Brain microvascular endothelial cell (primary cell): ENCODE data around the gene ABCC1.
A peak's percentile ranks its signal among the peaks of the same experiment; 100 is the strongest.

ENCODE experiments used
- DNase-seq: peaks from one replicate; pipeline ENCODE4 v3.0.0-alpha.2; 2020
- H3K27ac ChIP-seq: fragments of 250-450 bp; sonication (Bioruptor Pico); 2 replicates; pipeline ENCODE4 v1.5.1; 2020; ENCODE audit warnings: mild to moderate bottlenecking, moderate library complexity
- H3K27me3 ChIP-seq: fragments of 250-450 bp; sonication (Bioruptor Pico); replicated peaks from 2 replicates; pipeline ENCODE4 v1.5.1; 2020; ENCODE audit warnings: mild to moderate bottlenecking
- H3K36me3 ChIP-seq: fragments of 250-450 bp; sonication (Bioruptor Pico); replicated peaks from 2 replicates; pipeline ENCODE4 v1.5.1; 2020; ENCODE audit warnings: mild to moderate bottlenecking
- H3K4me3 ChIP-seq: 2 replicates; pipeline ENCODE4 v1.5.1; 2011; ENCODE audit warnings: low read depth, mild to moderate bottlenecking, control low read depth, low read length, moderate library complexity
- in situ Hi-C: cut with HindIII; loops from 2 replicates; pipeline ENCODE4 v1.10.0; 2017; ENCODE audit warnings: low sequenced_read_pairs, low pct_ligation_motif_present
- TF ChIP-seq, protein P1 (sequence below): IDR thresholded peaks from 2 replicates; pipeline ENCODE4 v1.5.1; 2011; ENCODE audit warnings: low read depth, mild to moderate bottlenecking, moderate library complexity, low read length, control low read depth, inconsistent platforms; ENCODE audit errors: missing control alignments

The ABCC1 gene

GRCh38 chr16:16017812-16018211 lies 68.4 kb downstream of the ABCC1 start:
- Histone ChIP-seq H3K4me3 (no peak overlapping the region), H3K36me3 (peaks cover 30% of the 10 kb centered on the region), H3K27me3 (no peaks in the 10 kb centered on the region), H3K27ac (no peak overlapping the region)
- no peak for DNase-seq
- TF ChIP-seq, protein P1, sequence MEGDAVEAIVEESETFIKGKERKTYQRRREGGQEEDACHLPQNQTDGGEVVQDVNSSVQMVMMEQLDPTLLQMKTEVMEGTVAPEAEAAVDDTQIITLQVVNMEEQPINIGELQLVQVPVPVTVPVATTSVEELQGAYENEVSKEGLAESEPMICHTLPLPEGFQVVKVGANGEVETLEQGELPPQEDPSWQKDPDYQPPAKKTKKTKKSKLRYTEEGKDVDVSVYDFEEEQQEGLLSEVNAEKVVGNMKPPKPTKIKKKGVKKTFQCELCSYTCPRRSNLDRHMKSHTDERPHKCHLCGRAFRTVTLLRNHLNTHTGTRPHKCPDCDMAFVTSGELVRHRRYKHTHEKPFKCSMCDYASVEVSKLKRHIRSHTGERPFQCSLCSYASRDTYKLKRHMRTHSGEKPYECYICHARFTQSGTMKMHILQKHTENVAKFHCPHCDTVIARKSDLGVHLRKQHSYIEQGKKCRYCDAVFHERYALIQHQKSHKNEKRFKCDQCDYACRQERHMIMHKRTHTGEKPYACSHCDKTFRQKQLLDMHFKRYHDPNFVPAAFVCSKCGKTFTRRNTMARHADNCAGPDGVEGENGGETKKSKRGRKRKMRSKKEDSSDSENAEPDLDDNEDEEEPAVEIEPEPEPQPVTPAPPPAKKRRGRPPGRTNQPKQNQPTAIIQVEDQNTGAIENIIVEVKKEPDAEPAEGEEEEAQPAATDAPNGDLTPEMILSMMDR, result no peak
- in situ Hi-C loops, result no loop called here

DNA sequence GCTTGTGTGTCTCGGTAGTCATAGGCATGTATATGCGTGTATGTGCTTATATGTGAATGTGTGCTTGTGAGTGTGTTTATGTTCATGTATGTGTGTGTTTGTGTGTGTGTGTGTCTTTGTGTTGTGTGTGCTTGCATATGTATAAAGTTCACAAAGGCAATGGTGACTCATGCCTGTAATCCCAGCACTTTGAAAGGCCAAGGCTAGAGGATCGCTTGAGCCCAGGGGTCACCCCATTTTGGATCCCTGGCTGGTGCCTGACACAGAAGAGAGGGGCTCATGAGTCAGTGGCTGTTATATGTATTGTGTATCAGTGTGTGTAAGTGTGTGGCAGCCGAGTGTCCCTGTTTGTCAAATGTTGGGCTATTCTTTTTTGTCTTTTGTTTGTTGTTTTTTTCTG lies 69.3 kb downstream of the ABCC1 start:
- DNase-seq, result no peak
- H3K27ac ChIP-seq, result no peak overlapping the region
- H3K27me3 ChIP-seq, result no peaks in the 10 kb centered on the region
- H3K36me3 ChIP-seq, result peaks cover 30% of the 10 kb centered on the region
- TF ChIP-seq, protein P1, result no peak
- no peak overlapping the region for H3K4me3 ChIP-seq
- in situ Hi-C loops, result no loop called here

DNA sequence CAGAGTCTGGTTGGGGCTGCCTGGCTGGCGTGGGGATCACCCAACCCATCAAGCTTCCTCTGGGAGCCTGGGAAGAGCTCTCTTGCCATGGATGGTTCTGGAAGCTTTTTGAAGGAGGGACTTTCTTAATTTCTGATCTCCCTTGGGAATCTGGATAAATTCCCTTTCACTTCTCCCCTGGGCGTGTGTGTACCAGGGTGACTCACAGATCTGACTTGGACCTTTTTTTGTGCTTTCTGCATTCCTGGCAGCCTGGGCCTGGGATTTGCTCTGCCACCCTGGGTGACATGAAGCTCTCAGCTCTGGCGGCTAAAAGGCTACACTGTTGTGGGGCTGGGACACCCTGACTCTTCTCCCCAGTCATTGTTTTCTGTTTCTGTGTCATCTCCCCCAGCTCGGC lies 70.1 kb downstream of the ABCC1 start:
- TF ChIP-seq, protein P1, result no peak
- H3K27me3 ChIP-seq, result no peaks in the 10 kb centered on the region
- in situ Hi-C loops, result no loop called here
- no peak overlapping the region for H3K4me3 ChIP-seq
- peak overlapping the region; percentile 2 for H3K27ac ChIP-seq
- H3K36me3 ChIP-seq, result peaks cover 30% of the 10 kb centered on the region
- DNase-seq, result peak; percentile 40

GRCh38 chr16:16020291-16020690 lies 70.9 kb downstream of the ABCC1 start:
- Histone ChIP-seq H3K36me3 (peaks cover 30% of the 10 kb centered on the region), H3K4me3 (no peak overlapping the region), H3K27ac (no peak overlapping the region), H3K27me3 (no peaks in the 10 kb centered on the region)
- TF ChIP-seq, protein P1, result no peak
- in situ Hi-C loops, result no loop called here
- DNase-seq, result no peak

DNA sequence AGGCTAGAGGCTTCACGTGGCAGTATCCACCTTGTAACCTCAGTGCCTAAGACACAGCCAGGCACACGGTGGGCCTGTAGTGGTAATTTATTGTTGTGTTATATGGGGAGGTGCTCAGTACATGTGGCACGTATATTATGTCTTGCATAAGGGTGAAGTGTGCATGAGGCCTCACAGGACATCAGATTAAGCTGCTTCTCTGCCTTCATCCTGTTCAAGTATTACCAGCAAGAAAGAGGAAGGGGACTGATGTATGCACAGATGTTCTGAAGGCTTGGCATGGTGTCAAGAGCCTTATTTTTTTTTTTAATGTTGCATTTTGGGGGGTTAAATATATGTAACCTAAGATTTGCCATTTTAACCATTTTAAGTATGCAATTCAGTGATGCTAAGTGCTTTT lies 71.6 kb downstream of the ABCC1 start:
- Histone ChIP-seq H3K4me3 (no peak overlapping the region), H3K27ac (no peak overlapping the region), H3K27me3 (no peaks in the 10 kb centered on the region), H3K36me3 (peaks cover 27% of the 10 kb centered on the region)
- no peak for DNase-seq
- TF ChIP-seq, protein P1, result no peak
- in situ Hi-C loops, result no loop called here

- Histone ChIP-seq H3K4me3 (no peak overlapping the region), H3K27me3 (no peaks in the 10 kb centered on the region), H3K36me3 (peaks cover 21% of the 10 kb centered on the region), H3K27ac (peak overlapping the region; percentile 75)
- TF ChIP-seq, protein P1, result no peak
- in situ Hi-C loops, result no loop called here
- no peak for DNase-seq
These were observed 72.2 kb downstream of the ABCC1 start for GRCh38 chr16:16021646-16021987.
